ENCODE data around the gene ZNF467. TPM values are rescaled to one million over a fixed set of nuclear protein-coding genes. Genes with fewer than 3 reads are reported as not detected.
A peak's percentile ranks its signal among the peaks of the same experiment; 100 is the strongest.

The ZNF467 gene
- total RNA-seq, 1 experiment from 2014 or later, result 3.5 TPM

GRCh38 chr7:149716932-149717307 is 56.5 kb downstream of the ZNF467 start:
- no peak for DNase-seq (ENCODE audit: low spot score)

GRCh38 chr7:149716007-149716931 is 57.1 kb downstream of the ZNF467 start:
- Histone ChIP-seq H3K9me3 (ENCODE audit: low read depth, low read length, poor library complexity, severe bottlenecking) (peaks cover 9% of the 10 kb centered on the region), H3K4me1 (ENCODE audit: insufficient read depth, low read length, poor library complexity, severe bottlenecking) (peaks cover 8% of the 10 kb centered on the region), H3K4me3 (ENCODE audit: low read depth, low read length, poor library complexity, severe bottlenecking) (peak overlapping the region; percentile 72), H3K27me3 (replicated peaks; ENCODE audit: insufficient read depth, low read depth, low read length, poor library complexity) (no peaks in the 10 kb centered on the region), H3K36me3 (ENCODE audit: insufficient read depth, low read length, poor library complexity, severe bottlenecking) (peaks cover 1% of the 10 kb centered on the region), H3K27ac (ENCODE audit: low read depth, low read length, poor library complexity, severe bottlenecking) (no peak overlapping the region)
- ChIA-PET POLR2A (ENCODE audit: low non-redundant PET) (no interaction called here), CTCF (interaction anchor here (0.8 kb wide), 1 partner anchor 54 kb away, joined by 4 read pairs; no protein-coding TSS in a partner anchor)
- BruUV-seq (replicated peaks), result no TSS peak
- TF ChIP-seq CTCF (conservative IDR thresholded peaks at IDR 0.05; ENCODE audit: low read depth, low read length) (peak; percentile 30), EZH2 (IDR thresholded peaks at IDR 0.05; ENCODE audit: borderline replicate concordance, low read depth, low read length, poor library complexity, severe bottlenecking) (no peak)
- intact Hi-C loops (cut with micrococcal nuclease; ENCODE audit: unreplicated experiment), result no loop called here
- DNase-seq (ENCODE audit: low spot score), result no peak

More at GRCh38 chr7:149716932-149717307, 56.5 kb downstream of the ZNF467 start:
- CTCF ChIA-PET, result no interaction called here
- Histone ChIP-seq H3K27me3 (replicated peaks; ENCODE audit: insufficient read depth, low read depth, low read length, poor library complexity) (no peaks in the 10 kb centered on the region), H3K27ac (ENCODE audit: low read depth, low read length, poor library complexity, severe bottlenecking) (no peak overlapping the region), H3K4me3 (ENCODE audit: low read depth, low read length, poor library complexity, severe bottlenecking) (no peak overlapping the region), H3K4me1 (ENCODE audit: insufficient read depth, low read length, poor library complexity, severe bottlenecking) (peaks cover 8% of the 10 kb centered on the region), H3K36me3 (ENCODE audit: insufficient read depth, low read length, poor library complexity, severe bottlenecking) (peaks cover 6% of the 10 kb centered on the region), H3K9me3 (ENCODE audit: low read depth, low read length, poor library complexity, severe bottlenecking) (peaks cover 3% of the 10 kb centered on the region)
- POLR2A ChIA-PET (ENCODE audit: low non-redundant PET), result no interaction called here
- BruUV-seq (replicated peaks), result no TSS peak
- no peak for TF ChIP-seq CTCF (conservative IDR thresholded peaks at IDR 0.05; ENCODE audit: low read depth, low read length)
- intact Hi-C loops (cut with micrococcal nuclease; ENCODE audit: unreplicated experiment), result no loop called here

- no peaks in the 10 kb centered on the region for H3K27me3 ChIP-seq (replicated peaks; ENCODE audit: insufficient read depth, low read depth, low read length, poor library complexity)
- no TSS peak for BruUV-seq (replicated peaks)
- ChIA-PET CTCF (no interaction called here), POLR2A (ENCODE audit: low non-redundant PET) (interaction anchor here (0.7 kb wide), 1 partner anchor 90 kb away, joined by 3 read pairs; no protein-coding TSS in a partner anchor)
- H3K4me3 ChIP-seq (ENCODE audit: low read depth, low read length, poor library complexity, severe bottlenecking), result peak overlapping the region; percentile 72
- TF ChIP-seq EZH2 (IDR thresholded peaks at IDR 0.05; ENCODE audit: borderline replicate concordance, low read depth, low read length, poor library complexity, severe bottlenecking), result no peak
- no peak for TF ChIP-seq CTCF (conservative IDR thresholded peaks at IDR 0.05; ENCODE audit: low read depth, low read length)
- peaks cover 17% of the 10 kb centered on the region for H3K9me3 ChIP-seq (ENCODE audit: low read depth, low read length, poor library complexity, severe bottlenecking)
- H3K36me3 ChIP-seq (ENCODE audit: insufficient read depth, low read length, poor library complexity, severe bottlenecking), result no peaks in the 10 kb centered on the region
- no peak for DNase-seq (ENCODE audit: low spot score)
- peaks cover 8% of the 10 kb centered on the region for H3K4me1 ChIP-seq (ENCODE audit: insufficient read depth, low read length, poor library complexity, severe bottlenecking)
- intact Hi-C loops (cut with micrococcal nuclease; ENCODE audit: unreplicated experiment), result no loop called here
- H3K27ac ChIP-seq (ENCODE audit: low read depth, low read length, poor library complexity, severe bottlenecking), result peak overlapping the region; percentile 63
Measured at GRCh38 chr7:149715476-149715875, 57.9 kb downstream of the ZNF467 start.
